OCI-LY1 (cell line): Measurements from ENCODE around the gene RNF121.
A peak's percentile ranks its signal among the peaks of the same experiment; 100 is the strongest.
"Not testable (repeated sequence)": the region's sequence is repeated elsewhere in the genome, so short reads cannot be mapped to it uniquely, and the experiment has no call there.

ENCODE experiments used
- H2AFZ ChIP-seq: fragments of 200-600 bp; sonication (generic), shearing (Covaris generic); 2 replicates; pipeline ENCODE4 v1.6.0; 2014; ENCODE audit warnings: antibody characterized with exemption, mild to moderate bottlenecking, low read length
- H3F3A ChIP-seq: fragments of 200-600 bp; sonication (generic), shearing (Covaris generic); 2 replicates; pipeline ENCODE4 v1.6.0; 2014; ENCODE audit warnings: mild to moderate bottlenecking, antibody characterized with exemption, low read length, moderate library complexity; ENCODE audit not compliant: insufficient read depth
- H3K27ac ChIP-seq: fragments of 200-600 bp; sonication (generic); 2 replicates; pipeline ENCODE4 v1.5.1; 2014; ENCODE audit warnings: low read length, mixed run types, mild to moderate bottlenecking, low read depth; ENCODE audit not compliant: poor library complexity, severe bottlenecking
- H3K27me3 ChIP-seq: fragments of 200-600 bp; sonication (generic); 2 replicates; pipeline ENCODE4 v1.6.0; 2014; ENCODE audit warnings: antibody characterized with exemption, mild to moderate bottlenecking, low read length, moderate library complexity; ENCODE audit not compliant: insufficient read depth
- H3K36me3 ChIP-seq: fragments of 200-600 bp; sonication (generic); 2 replicates; pipeline ENCODE4 v1.6.1; 2014; ENCODE audit warnings: mild to moderate bottlenecking, antibody characterized with exemption, low read length, moderate library complexity, mixed read lengths; ENCODE audit not compliant: insufficient read depth
- H3K4me1 ChIP-seq: fragments of 200-600 bp; sonication (generic); 2 replicates; pipeline ENCODE4 v1.5.1; 2014; ENCODE audit warnings: mild to moderate bottlenecking, low read length, moderate library complexity; ENCODE audit not compliant: insufficient read depth, severe bottlenecking
- H3K4me2 ChIP-seq: fragments of 200-600 bp; sonication (generic), shearing (Covaris generic); 2 replicates; pipeline ENCODE4 v1.6.1; 2014; ENCODE audit warnings: low read length
- H3K4me3 ChIP-seq: fragments of 200-600 bp; sonication (generic); 2 replicates; pipeline ENCODE4 v1.5.1; 2014; ENCODE audit warnings: low read length, low read depth, mild to moderate bottlenecking, mixed read lengths; ENCODE audit not compliant: poor library complexity, severe bottlenecking
- H3K79me2 ChIP-seq: fragments of 200-600 bp; shearing (Covaris generic); 2 replicates; pipeline ENCODE4 v1.6.1; 2016; ENCODE audit warnings: mixed run types, low read length, mixed read lengths; ENCODE audit not compliant: insufficient read depth
- H3K9ac ChIP-seq: fragments of 200-600 bp; sonication (generic), shearing (Covaris generic); 2 replicates; pipeline ENCODE4 v1.6.1; 2014; ENCODE audit warnings: mild to moderate bottlenecking, low read length, mixed read lengths
- H3K9me2 ChIP-seq: fragments of 200-600 bp; sonication (generic), shearing (Covaris generic); 2 replicates; pipeline ENCODE4 v1.6.1; 2014; ENCODE audit warnings: low read depth, mild to moderate bottlenecking, low read length, mixed read lengths
- H3K9me3 ChIP-seq: fragments of 200-600 bp; shearing (Covaris generic); 2 replicates; pipeline ENCODE4 v1.6.1; 2014; ENCODE audit warnings: low read length, mixed read lengths
- H4K20me1 ChIP-seq: fragments of 200-600 bp; sonication (generic), shearing (Covaris generic); 2 replicates; pipeline ENCODE4 v1.6.0; 2016; ENCODE audit warnings: mild to moderate bottlenecking, low read length; ENCODE audit not compliant: insufficient read depth
- CTCF ChIP-seq: fragments of 200-600 bp; sonication (generic), shearing (Covaris generic); IDR thresholded peaks from 2 replicates; pipeline ENCODE4 v1.5.1; 2017; ENCODE audit warnings: mild to moderate bottlenecking, antibody characterized with exemption, low read length, moderate library complexity, mixed read lengths
- EZH2 ChIP-seq: fragments of 200-600 bp; sonication (generic), shearing (Covaris generic); IDR thresholded peaks from 2 replicates; pipeline ENCODE4 v1.8.0; 2017; ENCODE audit warnings: borderline replicate concordance, mixed run types, mild to moderate bottlenecking, antibody characterized with exemption, low read length, moderate library complexity, mixed read lengths

The RNF121 gene

GRCh38 chr11:71928737-71929443, at the start of gene RNF121:
Gene RNF121 (plus strand): TSS chr11:71929046. CDS start chr11:71929062, 16 bp downstream.
- Histone ChIP-seq H3K9me2 (no peaks in the 10 kb centered on the region), H3K9ac (peak within 1 kb of the TSS; percentile 95), H3K4me2 (peak within 1 kb of the TSS; percentile 92), H3K4me3 (peak within 1 kb of the TSS; percentile 82), H3K36me3 (peaks cover 19% of the 10 kb centered on the region), H3K9me3 (no peaks in the 10 kb centered on the region), H3K79me2 (peaks cover 59% of the 10 kb centered on the region), H3K27ac (peak within 1 kb of the TSS; percentile 92), H4K20me1 (no peaks in the 10 kb centered on the region), H2AFZ (peak within 1 kb of the TSS; percentile 67; the same call in 1 of the 2 replicates), H3K4me1 (peaks cover 54% of the 10 kb centered on the region), H3K27me3 (no peaks in the 10 kb centered on the region), H3F3A (no peaks in the 10 kb centered on the region)
- TF ChIP-seq EZH2 = no peak
- no peak for TF ChIP-seq CTCF

DNA sequence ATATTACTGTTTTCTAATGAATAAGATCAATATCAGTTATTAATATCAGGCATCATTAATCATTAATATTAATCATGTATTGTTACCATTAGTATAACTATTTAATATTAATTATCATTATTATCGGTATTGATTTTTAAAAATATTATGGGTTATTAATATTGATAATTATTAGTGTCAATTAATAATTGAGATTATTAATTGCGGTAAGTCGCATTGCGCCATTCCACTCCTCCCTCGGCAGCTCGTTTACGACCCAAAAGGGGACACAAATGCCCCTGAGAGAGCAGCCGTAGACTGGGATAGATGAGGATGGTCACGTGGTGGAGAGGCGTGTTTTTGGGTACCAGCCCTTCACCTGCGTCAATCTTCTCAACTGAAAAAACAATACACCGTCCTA, 43.0 kb upstream of the RNF121 start:
- H3K27me3 ChIP-seq, H3K36me3 ChIP-seq, H3K27ac ChIP-seq, H3K4me2 ChIP-seq, H2AFZ ChIP-seq, H3K9me3 ChIP-seq, H3K79me2 ChIP-seq, H4K20me1 ChIP-seq, H3K9me2 ChIP-seq, H3K4me1 ChIP-seq, H3K9ac ChIP-seq, H3K4me3 ChIP-seq, H3F3A ChIP-seq: not testable (repeated sequence)

- H3K9ac ChIP-seq, H3K27me3 ChIP-seq, H3K9me2 ChIP-seq: not testable (repeated sequence)
These were observed 40.4 kb upstream of the RNF121 start for GRCh38 chr11:71888335-71889010.

GRCh38 chr11:71889181-71889872, 39.5 kb upstream of the RNF121 start:
- H3K36me3 ChIP-seq, H3K27me3 ChIP-seq, H3K9me3 ChIP-seq, H3K4me2 ChIP-seq, H3K4me1 ChIP-seq, H4K20me1 ChIP-seq, H3K4me3 ChIP-seq, H3K79me2 ChIP-seq, H3K9me2 ChIP-seq, H2AFZ ChIP-seq, H3F3A ChIP-seq, H3K27ac ChIP-seq, H3K9ac ChIP-seq: not testable (repeated sequence)

More at GRCh38 chr11:71888335-71889010, 40.4 kb upstream of the RNF121 start:
- H2AFZ ChIP-seq, H3K36me3 ChIP-seq, H3K27ac ChIP-seq, H3K4me3 ChIP-seq, H3K4me2 ChIP-seq, H3F3A ChIP-seq, H3K9me3 ChIP-seq, H4K20me1 ChIP-seq, H3K79me2 ChIP-seq, H3K4me1 ChIP-seq: not testable (repeated sequence)
